Fibroblast of lung (primary cell): ENCODE data around the gene KCTD2.

Source experiments
- EZH2 ChIP-seq: IDR thresholded peaks from 2 replicates; pipeline ENCODE4 v1.5.1; 2012; ENCODE audit warnings: low read length, control low read depth, mild to moderate bottlenecking; ENCODE audit errors: missing control alignments
- TF ChIP-seq, protein P1 (sequence below), 2 donors: IDR thresholded peaks in 1 of 2; conservative IDR thresholded peaks in 1 of 2; 1 replicate in 1 of 2; 2 replicates in 1 of 2; pipeline ENCODE4 v1.5.1; 2011 to 2012; ENCODE audit warnings: low read length in 2 of 2, control low read depth in 1 of 2, inconsistent platforms in 1 of 2, low read depth in 1 of 2, mild to moderate bottlenecking in 1 of 2

DNA sequence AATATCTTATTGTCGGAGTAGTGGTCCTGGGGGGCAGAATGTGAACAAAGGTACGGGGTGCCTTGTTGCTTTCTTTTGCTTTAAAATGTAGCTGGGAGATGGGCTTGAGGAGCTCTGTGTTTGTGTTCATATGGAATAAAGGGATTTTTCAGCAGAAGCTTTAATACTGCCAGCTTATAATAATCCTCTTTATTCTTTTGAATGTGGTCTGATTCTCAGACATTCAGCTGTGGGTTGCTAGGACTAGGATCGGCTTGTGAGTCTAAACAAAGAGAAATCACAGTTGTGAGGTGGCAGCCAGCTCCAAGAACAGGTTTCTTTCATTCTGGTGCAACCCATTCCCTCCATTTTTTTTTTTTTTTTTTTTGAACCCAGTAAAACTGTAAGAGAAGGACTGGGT is 27.3 kb upstream of the KCTD2 start:
- TF ChIP-seq, protein P1, sequence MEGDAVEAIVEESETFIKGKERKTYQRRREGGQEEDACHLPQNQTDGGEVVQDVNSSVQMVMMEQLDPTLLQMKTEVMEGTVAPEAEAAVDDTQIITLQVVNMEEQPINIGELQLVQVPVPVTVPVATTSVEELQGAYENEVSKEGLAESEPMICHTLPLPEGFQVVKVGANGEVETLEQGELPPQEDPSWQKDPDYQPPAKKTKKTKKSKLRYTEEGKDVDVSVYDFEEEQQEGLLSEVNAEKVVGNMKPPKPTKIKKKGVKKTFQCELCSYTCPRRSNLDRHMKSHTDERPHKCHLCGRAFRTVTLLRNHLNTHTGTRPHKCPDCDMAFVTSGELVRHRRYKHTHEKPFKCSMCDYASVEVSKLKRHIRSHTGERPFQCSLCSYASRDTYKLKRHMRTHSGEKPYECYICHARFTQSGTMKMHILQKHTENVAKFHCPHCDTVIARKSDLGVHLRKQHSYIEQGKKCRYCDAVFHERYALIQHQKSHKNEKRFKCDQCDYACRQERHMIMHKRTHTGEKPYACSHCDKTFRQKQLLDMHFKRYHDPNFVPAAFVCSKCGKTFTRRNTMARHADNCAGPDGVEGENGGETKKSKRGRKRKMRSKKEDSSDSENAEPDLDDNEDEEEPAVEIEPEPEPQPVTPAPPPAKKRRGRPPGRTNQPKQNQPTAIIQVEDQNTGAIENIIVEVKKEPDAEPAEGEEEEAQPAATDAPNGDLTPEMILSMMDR (conservative IDR thresholded peaks at IDR 0.05 in 1 of 2, IDR thresholded peaks at IDR 0.05 in 1 of 2; ENCODE audit: low read depth in 1 of 2, low read length in 2 of 2): no peak
- no peak for TF ChIP-seq EZH2
